Naive thymus-derived CD4-positive, alpha-beta T cell (primary cell): ENCODE data around the gene TEX101. TPM values are rescaled to one million over a fixed set of nuclear protein-coding genes. Genes with fewer than 3 reads are reported as not detected.

ENCODE experiments used
- polyA plus RNA-seq, 2 donors: library from polyadenylated mRNA; unstranded; fragments of 300-500 nt; fragmentation: Illumina TruSeq; gene quantifications; one replicate each; pipeline ENCODE4 v1.2.3, GENCODE V29; 2021
- total RNA-seq, 6 experiments: library from RNA in 5 of 6; stranded (reverse) in 5 of 6; gene quantifications; 1 replicate in 5 of 6; 2 replicates in 1 of 6; pipeline ENCODE4 v1.2.3 and lab custom pipeline; 2021 to 2026

TEX101 gene
- total and polyA plus RNA-seq, 7 experiments from 2014 or later, result 1.1 TPM; not detected in 6

Other genes starting within 250 kb of the TEX101 start
- gene PSG5, start 228.4 kb upstream of the TEX101 start, total RNA-seq, result under 1 TPM in 1 of 5 experiments, not detected in 4; 0.37 TPM
- gene PSG5, start 228.4 kb upstream of the TEX101 start, polyA plus RNA-seq, result not detected
- under 1 TPM in 2 of 5 experiments, not detected in 3; 0.21 to 0.66 TPM for gene PSG4, start 209.3 kb upstream of the TEX101 start, total RNA-seq
- not detected for gene PSG4, start 209.3 kb upstream of the TEX101 start, polyA plus RNA-seq
- under 1 TPM in 1 of 5 experiments, not detected in 4; 0.34 TPM for gene PSG9, start 145.4 kb upstream of the TEX101 start, total RNA-seq
- gene PSG9, start 145.4 kb upstream of the TEX101 start, polyA plus RNA-seq, result not detected
- not detected for gene CD177, start 61.2 kb upstream of the TEX101 start, total RNA-seq
- not detected for gene CD177, start 61.2 kb upstream of the TEX101 start, polyA plus RNA-seq
- 10 to 100 TPM in 1 of 5 experiments, 1 to 10 TPM in 4; 1.1 to 30.6 (median 6.1) TPM for gene LYPD3, start 50.7 kb downstream of the TEX101 start, total RNA-seq
- 1 to 10 TPM; 6.5 to 9.1 TPM for gene LYPD3, start 50.7 kb downstream of the TEX101 start, polyA plus RNA-seq
- 10 to 100 TPM; 24.5 to 98.8 (median 43.3) TPM for gene PHLDB3, start 89.9 kb downstream of the TEX101 start, total RNA-seq
- 1 to 10 TPM; 4.5 to 6.5 TPM for gene PHLDB3, start 89.9 kb downstream of the TEX101 start, polyA plus RNA-seq
- 10 to 100 TPM; 20.3 to 58.6 (median 23.9) TPM for gene ETHE1, start 112.3 kb downstream of the TEX101 start, total RNA-seq
- gene ETHE1, start 112.3 kb downstream of the TEX101 start, polyA plus RNA-seq, result 10 to 100 TPM; 58.0 to 59.3 TPM
- 10 to 100 TPM in 2 of 5 experiments, 1 to 10 TPM in 3; 4.5 to 10.7 (median 5.6) TPM for gene ZNF575, start 118.3 kb downstream of the TEX101 start, total RNA-seq
- gene ZNF575, start 118.3 kb downstream of the TEX101 start, polyA plus RNA-seq, result 1 to 10 TPM; 2.7 to 3.5 TPM
- gene XRCC1, start 160.6 kb downstream of the TEX101 start, total RNA-seq, result 10 to 100 TPM; 32.0 to 36.1 (median 35.4) TPM
- gene XRCC1, start 160.6 kb downstream of the TEX101 start, polyA plus RNA-seq, result 10 to 100 TPM; 27.2 to 34.8 TPM
- gene PINLYP, start 160.9 kb downstream of the TEX101 start, total RNA-seq, result 1 to 10 TPM in 2 of 5 experiments, under 1 TPM in 3; 0.27 to 5.8 (median 0.59) TPM
- under 1 TPM in 1 of 2 donors, not detected in 1; 0.49 TPM for gene PINLYP, start 160.9 kb downstream of the TEX101 start, polyA plus RNA-seq
- 10 to 100 TPM; 13.5 to 43.8 (median 18.9) TPM for gene IRGQ, start 181.2 kb downstream of the TEX101 start, total RNA-seq
- gene IRGQ, start 181.2 kb downstream of the TEX101 start, polyA plus RNA-seq, result 1 to 10 TPM in 1 of 2 donors, under 1 TPM in 1; 0.32 to 1.1 TPM
- gene ZNF576, start 181.7 kb downstream of the TEX101 start, total RNA-seq, result 10 to 100 TPM in 4 of 5 experiments, 1 to 10 TPM in 1; 9.4 to 20.6 (median 19.5) TPM
- gene ZNF576, start 181.7 kb downstream of the TEX101 start, polyA plus RNA-seq, result 10 to 100 TPM in 1 of 2 donors, 1 to 10 TPM in 1; 8.6 to 15.7 TPM
- 1 to 10 TPM in 3 of 5 experiments, under 1 TPM in 2; 0.56 to 1.7 (median 1.1) TPM for gene SRRM5, start 197.2 kb downstream of the TEX101 start, total RNA-seq
- 1 to 10 TPM in 1 of 2 donors, under 1 TPM in 1; 0.97 to 1.3 TPM for gene SRRM5, start 197.2 kb downstream of the TEX101 start, polyA plus RNA-seq
- gene ZNF428, start 204.7 kb downstream of the TEX101 start, total RNA-seq, result 10 to 100 TPM; 21.7 to 29.1 (median 25.9) TPM
- gene ZNF428, start 204.7 kb downstream of the TEX101 start, polyA plus RNA-seq, result 10 to 100 TPM; 13.1 to 16.1 TPM
- gene CADM4, start 225.0 kb downstream of the TEX101 start, total RNA-seq, result under 1 TPM; 0.35 to 0.97 (median 0.51) TPM
- gene CADM4, start 225.0 kb downstream of the TEX101 start, polyA plus RNA-seq, result 1 to 10 TPM in 1 of 2 donors, under 1 TPM in 1; 0.34 to 2.0 TPM